CD4-positive, alpha-beta T cell (primary cell): ENCODE results near the gene ARHGEF25. TPM values are rescaled to one million over a fixed set of nuclear protein-coding genes. Genes with fewer than 3 reads are reported as not detected.

ENCODE experiments used
- ATAC-seq: fragments of 200-7000 bp; cut with Tn5 transposase; one replicate; pipeline ENCODE4 v1.10.0; 2022; ENCODE audit warnings: mild to moderate bottlenecking; ENCODE audit not compliant: poor library complexity
- CTCF ChIA-PET: fragments of 350-600 bp; sonication (Branson Sonifier 250); formaldehyde crosslinking; loops from one replicate; lab custom pipeline; 2021; ENCODE audit warnings: antibody characterized with exemption, inconsistent platforms; lab: Charles Lee
- POLR2A ChIA-PET: fragments of 350-600 bp; sonication (Branson Sonifier 250); formaldehyde crosslinking; loops from one replicate; lab custom pipeline; 2021; ENCODE audit warnings: antibody characterized with exemption, inconsistent platforms; lab: Charles Lee
- DNase-seq, 14 experiments: peaks; one replicate each; pipeline ENCODE4 v3.0.0-alpha.2; 2013 to 2020; ENCODE audit warnings: mixed read lengths in 2 of 14
- H3K27ac ChIP-seq, 2 donors: one replicate each; pipeline versions ENCODE4 v1.5.1 to v1.7.0; 2013; ENCODE audit warnings: low read length in 2 of 2, low read depth in 1 of 2, mild to moderate bottlenecking in 1 of 2
- H3K27me3 ChIP-seq, 2 experiments: 1 replicate in 1 of 2; 2 replicates in 1 of 2; pipeline versions ENCODE4 v1.6.1 to v1.7.0; 2013; ENCODE audit warnings: low read length in 2 of 2, control low read depth in 1 of 2, mild to moderate bottlenecking in 1 of 2, moderate library complexity in 1 of 2; ENCODE audit not compliant: insufficient read depth in 2 of 2, control insufficient read depth in 1 of 2
- H3K36me3 ChIP-seq: one replicate; pipeline ENCODE4 v1.6.1; 2013; ENCODE audit warnings: low read length, control low read depth; ENCODE audit not compliant: insufficient read depth
- H3K4me1 ChIP-seq: one replicate; pipeline ENCODE4 v1.6.1; 2013; ENCODE audit warnings: low read length, control low read depth; ENCODE audit not compliant: insufficient read depth
- H3K4me3 ChIP-seq: one replicate; pipeline ENCODE4 v1.5.1; 2013; ENCODE audit warnings: mild to moderate bottlenecking, low read length, moderate library complexity
- H3K9me3 ChIP-seq, 2 experiments: 1 replicate in 1 of 2; 2 replicates in 1 of 2; pipeline versions ENCODE4 v1.6.1 to v1.7.0; 2013; ENCODE audit warnings: low read length in 2 of 2, mild to moderate bottlenecking in 2 of 2, control low read depth in 1 of 2, moderate library complexity in 1 of 2; ENCODE audit not compliant: control insufficient read depth in 1 of 2, insufficient read depth in 1 of 2
- H3K27ac Mint-ChIP-seq: one replicate; pipeline ENCODE4 v1.8.0; 2020; ENCODE audit warnings: mixed read lengths
- H3K27me3 Mint-ChIP-seq: one replicate; pipeline ENCODE4 v1.8.0; 2021; ENCODE audit warnings: mixed read lengths
- H3K36me3 Mint-ChIP-seq: one replicate; pipeline ENCODE4 v1.8.0; 2021; ENCODE audit warnings: low read depth, mixed read lengths
- H3K4me1 Mint-ChIP-seq: one replicate; pipeline ENCODE4 v1.8.0; 2021; ENCODE audit warnings: low read depth, mixed read lengths
- H3K4me3 Mint-ChIP-seq: one replicate; pipeline ENCODE4 v1.8.0; 2020; ENCODE audit warnings: mild to moderate bottlenecking, mixed read lengths
- H3K9me3 Mint-ChIP-seq: one replicate; pipeline ENCODE4 v1.8.0; 2020; ENCODE audit warnings: mixed read lengths
- intact Hi-C, 2 experiments: fragments of 100-400 bp; cut with DNase I in 1 of 2; cut with micrococcal nuclease in 1 of 2; formaldehyde crosslinking; loops; one replicate each; pipeline versions ENCODE4 v1.15.1 to v1.9.0; 2023 to 2025; cut with DNase I, micrococcal nuclease
- total RNA-seq, 174 experiments: library from RNA in 2 of 174; stranded (reverse) in 2 of 174; gene quantifications; one replicate each; pipeline ENCODE4 v1.2.3 and lab custom pipeline; 2021 to 2026
- TF ChIP-seq, protein P1 (sequence below): fragments of 200-600 bp; IDR thresholded peaks from one replicate; pipeline ENCODE4 v1.8.0; 2022; ENCODE audit warnings: antibody characterized with exemption, mild to moderate bottlenecking

The ARHGEF25 gene
- total RNA-seq, 2 experiments from 2014 or later, result 0.25 to 0.27 TPM

DNA sequence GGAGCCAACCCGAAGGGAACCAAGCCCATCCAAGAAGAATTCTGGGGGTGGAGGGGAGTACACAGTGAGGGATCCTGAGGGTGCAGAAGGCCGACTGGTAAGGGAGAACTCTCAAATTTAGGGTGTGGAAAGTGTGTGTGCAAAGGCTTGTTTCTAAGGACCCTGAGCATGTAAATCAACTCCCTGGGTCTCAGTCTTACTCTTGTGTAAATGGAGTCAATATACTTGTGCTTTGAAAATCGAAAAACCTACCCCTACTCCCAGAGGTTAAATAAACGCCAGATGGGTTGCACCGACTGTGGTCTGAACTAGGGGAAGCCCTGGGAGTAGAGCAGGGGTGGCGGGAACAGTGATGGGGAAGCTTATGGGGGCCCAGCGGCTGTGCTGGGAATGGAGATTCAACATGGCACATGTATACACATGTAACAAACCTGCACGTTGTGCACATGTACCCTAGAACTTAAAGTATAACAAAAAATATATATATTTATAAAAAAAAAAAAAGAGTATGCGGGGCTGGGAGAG lies 15.7 kb downstream of the ARHGEF25 start:
- TF ChIP-seq, protein P1, sequence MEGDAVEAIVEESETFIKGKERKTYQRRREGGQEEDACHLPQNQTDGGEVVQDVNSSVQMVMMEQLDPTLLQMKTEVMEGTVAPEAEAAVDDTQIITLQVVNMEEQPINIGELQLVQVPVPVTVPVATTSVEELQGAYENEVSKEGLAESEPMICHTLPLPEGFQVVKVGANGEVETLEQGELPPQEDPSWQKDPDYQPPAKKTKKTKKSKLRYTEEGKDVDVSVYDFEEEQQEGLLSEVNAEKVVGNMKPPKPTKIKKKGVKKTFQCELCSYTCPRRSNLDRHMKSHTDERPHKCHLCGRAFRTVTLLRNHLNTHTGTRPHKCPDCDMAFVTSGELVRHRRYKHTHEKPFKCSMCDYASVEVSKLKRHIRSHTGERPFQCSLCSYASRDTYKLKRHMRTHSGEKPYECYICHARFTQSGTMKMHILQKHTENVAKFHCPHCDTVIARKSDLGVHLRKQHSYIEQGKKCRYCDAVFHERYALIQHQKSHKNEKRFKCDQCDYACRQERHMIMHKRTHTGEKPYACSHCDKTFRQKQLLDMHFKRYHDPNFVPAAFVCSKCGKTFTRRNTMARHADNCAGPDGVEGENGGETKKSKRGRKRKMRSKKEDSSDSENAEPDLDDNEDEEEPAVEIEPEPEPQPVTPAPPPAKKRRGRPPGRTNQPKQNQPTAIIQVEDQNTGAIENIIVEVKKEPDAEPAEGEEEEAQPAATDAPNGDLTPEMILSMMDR, result no peak
- H3K9me3 ChIP-seq, result peaks cover 0 to 11% of the 10 kb centered on the region in 2 experiments
- H3K27ac Mint-ChIP-seq, result no peak overlapping the region
- peaks cover 21% of the 10 kb centered on the region for H3K4me1 ChIP-seq
- no peak for ATAC-seq
- POLR2A ChIA-PET, result no interaction called here
- CTCF ChIA-PET, result interaction anchor here (1.3 to 1.8 kb wide), 2 partner anchors 39 to 44 kb away, joined by 4 to 6 read pairs; no protein-coding TSS in a partner anchor
- no peaks in the 10 kb centered on the region for H3K36me3 Mint-ChIP-seq
- H3K4me1 Mint-ChIP-seq, result peaks cover 18% of the 10 kb centered on the region
- H3K27me3 Mint-ChIP-seq, result peaks cover 97% of the 10 kb centered on the region
- intact Hi-C loops, result loop anchor here in 1 of 2 experiments (5.0 kb wide), 1 partner anchor 115 kb away; no protein-coding TSS in a partner anchor
- H3K27ac ChIP-seq, result no peak overlapping the region
- DNase-seq, result no peak
- no peak overlapping the region for H3K4me3 Mint-ChIP-seq
- no peak overlapping the region for H3K4me3 ChIP-seq
- H3K9me3 Mint-ChIP-seq, result no peaks in the 10 kb centered on the region
- no peaks in the 10 kb centered on the region for H3K36me3 ChIP-seq
- H3K27me3 ChIP-seq, result peaks cover 89 to 96% of the 10 kb centered on the region in 2 experiments

DNA sequence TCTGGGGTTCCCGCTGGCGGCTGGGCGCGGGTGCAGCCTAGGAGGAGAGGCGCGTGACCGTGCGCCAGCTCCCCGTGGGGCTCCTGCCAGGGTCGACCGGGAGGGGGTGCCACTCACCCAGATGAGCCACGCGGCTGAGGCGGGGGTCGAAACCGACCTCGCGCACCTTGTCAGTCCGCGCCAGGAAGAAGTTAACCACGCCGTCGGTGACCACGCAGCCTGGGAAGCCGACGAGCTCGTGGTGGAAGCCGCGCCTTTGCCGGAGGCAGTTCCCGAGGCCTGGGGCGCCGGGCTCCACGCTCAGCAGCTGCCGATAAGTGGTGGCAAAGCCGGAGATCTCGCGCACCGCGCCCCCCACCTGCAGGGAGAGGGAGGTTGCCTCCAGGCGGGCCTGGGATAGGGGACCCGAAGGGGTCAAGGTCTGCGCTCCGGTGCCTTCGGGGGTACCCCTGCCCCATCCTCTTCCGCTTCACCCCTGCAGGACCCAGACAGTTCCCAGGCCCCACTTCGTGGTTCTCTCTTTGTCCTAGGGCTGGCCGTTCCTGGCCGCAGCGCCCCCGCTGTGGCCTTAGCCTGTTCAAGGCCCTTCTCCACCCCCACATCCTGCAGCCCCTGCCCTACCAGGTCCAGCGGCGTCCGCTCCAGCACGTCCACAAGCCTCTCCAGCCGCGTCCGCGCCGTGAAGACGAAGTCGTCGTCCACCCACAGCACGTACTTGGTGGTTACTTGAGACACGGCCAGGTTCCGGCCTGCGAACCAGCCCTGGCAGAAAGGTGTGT lies 16.5 kb downstream of the ARHGEF25 start:
- peak; percentile 57 for ATAC-seq
- POLR2A ChIA-PET, result interaction anchor here (0.8 kb wide), 1 partner anchor 107 kb away, joined by 3 read pairs; the partner anchor contains the start of gene DDIT3
- Mint-ChIP-seq H3K4me3 (no peak overlapping the region), H3K27me3 (peaks cover 95% of the 10 kb centered on the region), H3K27ac (no peak overlapping the region), H3K4me1 (peaks cover 18% of the 10 kb centered on the region), H3K9me3 (no peaks in the 10 kb centered on the region), H3K36me3 (no peaks in the 10 kb centered on the region)
- Histone ChIP-seq H3K4me3 (peak overlapping the region; percentile 7), H3K27me3 (peaks cover 87 to 94% of the 10 kb centered on the region in 2 experiments), H3K36me3 (no peaks in the 10 kb centered on the region), H3K4me1 (peaks cover 25% of the 10 kb centered on the region), H3K9me3 (peaks cover 0 to 11% of the 10 kb centered on the region in 2 experiments), H3K27ac (no peak overlapping the region)
- peak in 4 of 14 experiments; percentile 7 to 51 (median 42) for DNase-seq
- intact Hi-C loops, result loop anchor here in 1 of 2 experiments (5.0 kb wide), 1 partner anchor 115 kb away; no protein-coding TSS in a partner anchor
- TF ChIP-seq, protein P1, result no peak
- CTCF ChIA-PET, result interaction anchor here (1.0 to 1.8 kb wide), 3 partner anchors 40 to 45 kb away, joined by 4 to 6 read pairs (median 4); no protein-coding TSS in a partner anchor

DNA sequence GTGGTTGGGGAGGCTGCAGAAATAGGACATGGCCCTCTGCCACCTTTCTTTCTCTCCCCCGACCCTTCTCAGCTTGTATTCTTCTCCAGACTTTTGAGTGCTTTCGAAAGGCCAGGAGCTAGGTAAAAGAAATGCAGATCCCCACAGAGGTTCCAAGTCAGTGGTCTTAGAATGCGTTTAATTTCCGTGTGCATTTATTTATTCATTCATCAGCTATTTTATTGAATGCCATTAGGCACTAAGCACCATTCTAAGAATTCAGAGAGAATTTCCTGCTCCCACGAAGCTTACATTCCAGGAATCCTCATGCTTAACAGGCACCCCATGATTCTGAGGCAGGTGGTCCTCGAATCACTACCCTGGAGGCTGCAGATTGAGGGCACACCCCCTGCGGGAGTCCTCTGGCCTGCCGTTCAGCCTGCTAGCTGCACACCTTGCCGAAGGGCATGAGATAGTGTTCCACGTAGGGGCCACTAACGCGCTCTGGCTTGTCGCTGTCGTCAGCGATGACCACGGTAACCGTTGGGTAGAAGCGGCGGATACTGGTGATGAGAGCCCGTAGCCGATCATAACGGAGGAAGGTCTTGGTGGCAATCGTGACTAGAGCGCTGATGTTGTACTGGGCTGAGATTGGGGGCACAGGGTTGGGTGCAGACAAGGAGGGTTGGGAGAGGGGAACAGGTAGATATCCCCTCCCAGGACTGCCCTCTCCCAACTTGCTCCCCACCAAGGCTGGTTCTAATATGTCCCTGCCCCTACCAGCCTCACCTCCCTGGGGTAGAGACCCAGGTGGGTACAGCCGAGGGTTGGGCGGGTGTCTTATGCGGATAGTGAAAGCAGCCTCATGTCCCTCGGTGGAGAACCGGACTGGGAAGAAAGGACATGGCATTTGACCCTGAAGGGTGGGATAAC lies 17.3 kb downstream of the ARHGEF25 start:
- peaks cover 33% of the 10 kb centered on the region for H3K4me1 ChIP-seq
- Mint-ChIP-seq H3K9me3 (no peaks in the 10 kb centered on the region), H3K27ac (no peak overlapping the region), H3K27me3 (peaks cover 92% of the 10 kb centered on the region), H3K4me3 (no peak overlapping the region), H3K4me1 (peaks cover 24% of the 10 kb centered on the region), H3K36me3 (no peaks in the 10 kb centered on the region)
- TF ChIP-seq, protein P1, result no peak
- no peak overlapping the region for H3K27ac ChIP-seq
- ChIA-PET CTCF (interaction anchor here (1.0 to 1.8 kb wide), 2 partner anchors 41 to 45 kb away, joined by 4 read pairs; no protein-coding TSS in a partner anchor), POLR2A (interaction anchor here (0.8 kb wide), 1 partner anchor 108 kb away, joined by 3 read pairs; the partner anchor contains the start of gene DDIT3)
- no peaks in the 10 kb centered on the region for H3K36me3 ChIP-seq
- H3K27me3 ChIP-seq, result peaks cover 83 to 90% of the 10 kb centered on the region in 2 experiments
- H3K9me3 ChIP-seq, result peaks cover 0 to 11% of the 10 kb centered on the region in 2 experiments
- peak in 2 of 14 experiments; percentile 0 to 12 for DNase-seq
- no peak overlapping the region for H3K4me3 ChIP-seq
- ATAC-seq, result no peak
- intact Hi-C loops, result loop anchor here in 1 of 2 experiments (5.0 kb wide), 1 partner anchor 114 kb away; no protein-coding TSS in a partner anchor
